Activated CD4-positive, alpha-beta memory T cell treated with anti-CD3 and anti-CD28 coated beads, Interleukin-2, amount 10 ng/mL, durations not matched to agents 7 days and 5 days (primary cell): ENCODE results near the gene MBD3L3. TPM values are rescaled to one million over a fixed set of nuclear protein-coding genes. Genes with fewer than 3 reads are reported as not detected.
A peak's percentile ranks its signal among the peaks of the same experiment; 100 is the strongest.
"Not testable (repeated sequence)": the region's sequence is repeated elsewhere in the genome, so short reads cannot be mapped to it uniquely, and the experiment has no call there.

Source experiments
- CTCF ChIA-PET: fragments of 350-600 bp; sonication (Branson Sonifier 250); formaldehyde crosslinking; loops from one replicate; lab custom pipeline; 2021; ENCODE audit warnings: antibody characterized with exemption, inconsistent platforms; lab: Charles Lee
- POLR2A ChIA-PET: fragments of 350-600 bp; sonication (Branson Sonifier 250); formaldehyde crosslinking; loops from one replicate; lab custom pipeline; 2021; ENCODE audit warnings: antibody characterized with exemption; lab: Charles Lee
- DNase-seq: peaks from one replicate; pipeline ENCODE4 v3.0.0-alpha.2; 2020
- H3K27ac Mint-ChIP-seq: one replicate; pipeline ENCODE4 v1.8.0; 2021; ENCODE audit warnings: mild to moderate bottlenecking, mixed read lengths
- H3K27me3 Mint-ChIP-seq: one replicate; pipeline ENCODE4 v1.8.0; 2021; ENCODE audit warnings: mixed read lengths
- H3K36me3 Mint-ChIP-seq: one replicate; pipeline ENCODE4 v1.8.0; 2021; ENCODE audit warnings: low read depth, mixed read lengths
- H3K4me1 Mint-ChIP-seq: one replicate; pipeline ENCODE4 v1.8.0; 2021; ENCODE audit warnings: mixed read lengths
- H3K4me3 Mint-ChIP-seq: one replicate; pipeline ENCODE4 v1.8.0; 2021; ENCODE audit warnings: mild to moderate bottlenecking, mixed read lengths
- H3K9me3 Mint-ChIP-seq: one replicate; pipeline ENCODE4 v1.8.0; 2021; ENCODE audit warnings: mixed read lengths
- total RNA-seq, 2 experiments: library from RNA; stranded (reverse); gene quantifications; one replicate each; pipeline ENCODE4 v1.2.3, GENCODE V29; 2021

MBD3L3 gene
- not detected for total RNA-seq

DNA sequence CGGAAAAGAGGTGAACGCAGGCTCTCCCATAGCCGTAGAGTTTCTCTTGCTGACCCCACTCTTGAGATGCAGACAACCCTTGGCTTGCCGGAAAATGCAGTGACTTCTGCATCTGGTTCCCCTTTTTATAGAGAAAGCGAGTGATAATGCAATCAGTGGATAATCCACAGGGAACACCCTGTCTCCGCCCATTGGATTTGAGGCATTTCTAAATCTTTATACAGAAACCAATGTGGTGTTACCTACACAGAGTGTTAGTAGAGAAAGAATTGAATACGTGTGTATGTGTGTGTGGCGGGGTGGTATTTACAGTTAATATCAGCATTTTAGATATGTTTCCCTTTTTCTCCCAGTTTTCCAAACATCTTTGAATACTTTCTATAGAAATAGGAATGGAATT is at the start of gene MBD3L3:
MBD3L3 (minus strand) TSS at position 101 of the 400 bp plus-strand sequence; CDS start at position 30, 71 bp downstream.
- DNase-seq, H3K9me3 Mint-ChIP-seq, H3K27ac Mint-ChIP-seq, CTCF ChIA-PET, H3K4me1 Mint-ChIP-seq, POLR2A ChIA-PET, H3K4me3 Mint-ChIP-seq, H3K27me3 Mint-ChIP-seq, H3K36me3 Mint-ChIP-seq: not testable (repeated sequence)

DNA sequence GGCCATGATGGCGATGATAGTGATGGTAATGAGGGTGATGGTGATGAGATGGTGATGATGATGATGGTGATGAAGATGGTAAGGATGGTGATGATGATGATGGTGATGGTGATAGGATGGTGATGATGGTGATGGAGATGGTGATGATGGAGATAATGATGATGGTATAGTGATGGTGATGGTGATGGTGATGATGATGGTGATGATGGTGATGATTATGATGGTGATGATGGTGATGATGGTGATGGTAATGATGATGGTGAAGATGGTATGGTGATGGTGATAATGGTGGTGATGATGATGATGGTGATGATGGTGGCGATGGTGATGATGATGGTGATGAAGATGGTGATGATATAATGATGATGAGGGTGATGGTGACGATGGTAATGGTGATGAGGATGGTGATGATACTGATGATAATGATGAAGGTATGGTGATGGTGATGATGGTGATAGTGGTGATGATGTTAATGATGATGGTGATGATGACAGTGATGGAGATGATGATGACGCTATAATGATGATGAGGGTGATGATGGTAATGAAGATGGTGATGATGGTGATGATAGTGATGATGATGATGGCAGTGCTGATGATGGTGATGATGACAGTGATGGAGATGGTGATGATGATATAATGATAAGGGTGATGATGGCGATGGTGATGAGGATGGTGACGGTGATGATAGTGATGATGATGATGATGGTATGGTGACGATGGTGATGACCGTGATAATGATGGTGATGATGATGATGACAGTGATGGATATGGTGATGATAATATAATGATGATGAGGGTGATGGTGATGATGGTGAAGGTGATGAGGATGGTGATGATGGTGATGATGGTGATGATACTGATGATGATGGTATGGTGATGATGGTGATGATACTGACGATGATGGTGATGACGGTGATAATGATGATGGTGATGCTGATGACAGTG is 48.5 kb upstream of the MBD3L3 start:
- POLR2A ChIA-PET: no interaction called here
- H3K27me3 Mint-ChIP-seq: no peaks in the 10 kb centered on the region
- H3K27ac Mint-ChIP-seq: no peak overlapping the region
- CTCF ChIA-PET: no interaction called here
- H3K9me3 Mint-ChIP-seq: no peaks in the 10 kb centered on the region
- H3K4me3 Mint-ChIP-seq: no peak overlapping the region
- DNase-seq: no peak
- H3K4me1 Mint-ChIP-seq: peaks cover 6% of the 10 kb centered on the region
- no peaks in the 10 kb centered on the region for H3K36me3 Mint-ChIP-seq

DNA sequence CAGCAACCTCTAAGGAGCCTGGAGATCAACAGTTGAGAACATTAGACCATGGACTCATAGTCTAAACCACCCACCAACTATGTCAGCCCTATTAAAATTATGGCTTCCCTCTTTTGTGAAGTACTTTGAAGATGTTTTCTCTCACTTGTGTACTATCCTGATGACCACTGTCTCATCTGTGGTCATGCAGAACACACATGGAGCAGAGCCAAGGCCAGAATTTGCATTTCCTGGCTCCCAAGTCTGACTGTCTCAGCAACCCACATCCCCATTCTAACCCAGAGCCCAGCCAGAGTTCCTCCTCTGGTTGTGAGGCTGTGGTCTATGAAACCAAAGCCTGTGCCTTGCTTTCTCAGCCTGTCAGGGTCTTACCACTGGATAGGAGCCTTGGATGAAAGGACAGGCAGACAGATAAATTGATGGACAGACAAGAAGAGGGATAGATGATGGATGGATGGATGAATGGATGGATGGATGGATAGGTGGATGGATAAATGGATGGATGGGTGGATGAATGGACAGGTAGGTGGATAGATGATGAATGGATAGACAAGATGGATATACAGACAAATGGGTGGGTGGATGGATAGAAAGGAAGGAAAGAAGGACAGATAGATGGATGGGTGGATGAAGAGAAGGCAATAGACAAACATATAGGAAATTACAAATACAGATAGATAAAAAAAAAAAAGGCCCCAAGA is 46.4 kb upstream of the MBD3L3 start:
- Mint-ChIP-seq H3K4me3 (no peak overlapping the region), H3K36me3 (no peaks in the 10 kb centered on the region), H3K27me3 (peaks cover 5% of the 10 kb centered on the region), H3K27ac (no peak overlapping the region), H3K9me3 (no peaks in the 10 kb centered on the region), H3K4me1 (peaks cover 15% of the 10 kb centered on the region)
- DNase-seq: no peak
- CTCF ChIA-PET: no interaction called here
- POLR2A ChIA-PET: no interaction called here

DNA sequence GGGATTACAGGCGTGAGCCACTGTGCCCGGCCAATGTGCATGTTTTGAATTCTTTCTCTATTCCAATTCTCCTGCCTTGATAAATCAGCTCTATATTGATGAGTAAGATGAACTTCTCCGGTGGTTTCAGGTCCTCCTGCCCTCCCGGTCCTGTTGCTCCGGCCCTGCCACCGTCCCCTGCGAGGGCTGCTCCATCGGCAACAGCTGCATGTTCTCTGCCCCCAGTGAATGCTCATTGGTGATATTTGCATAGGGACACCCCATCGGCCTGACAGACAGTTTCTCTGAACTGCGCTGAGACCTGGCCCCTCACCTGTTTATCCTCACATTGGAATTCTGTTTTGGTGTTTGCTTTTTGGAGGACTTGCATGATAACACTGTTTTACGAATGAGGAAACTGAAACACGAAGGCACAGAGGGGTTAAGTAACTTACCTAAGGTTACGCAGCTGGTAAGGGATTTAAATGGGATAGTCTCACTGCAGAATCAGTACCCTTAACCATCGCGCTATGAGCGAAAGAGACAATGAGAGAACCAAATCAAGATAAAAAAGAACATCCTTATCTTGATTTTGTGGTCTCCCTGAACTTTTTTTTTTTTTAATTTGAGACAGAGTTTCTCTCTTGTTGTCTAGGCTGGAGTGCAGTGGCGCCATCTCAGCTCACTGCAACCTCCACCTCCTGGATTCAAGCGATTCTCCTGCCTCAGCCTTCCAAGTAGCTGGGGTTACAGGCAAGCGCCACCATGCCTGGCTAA is 43.2 kb upstream of the MBD3L3 start:
- Mint-ChIP-seq H3K4me3 (peak overlapping the region; percentile 43), H3K4me1 (peaks cover 32% of the 10 kb centered on the region), H3K9me3 (peaks cover 12% of the 10 kb centered on the region), H3K27ac (no peak overlapping the region), H3K27me3 (peaks cover 8% of the 10 kb centered on the region), H3K36me3 (peaks cover 13% of the 10 kb centered on the region)
- POLR2A ChIA-PET: interaction anchor here (0.6 to 2.8 kb wide), 3 partner anchors 32 to 627 kb away, joined by 3 to 12 read pairs (median 4); partner anchors contain the start of gene ZNF557
- CTCF ChIA-PET: interaction anchor here (0.7 to 2.9 kb wide), 17 partner anchors 12 to 579 kb away, joined by 3 to 19 read pairs (median 3); partner anchors contain the start of genes ARHGEF18, MCOLN1, TRAPPC5 and ZNF557
- DNase-seq: no peak

DNA sequence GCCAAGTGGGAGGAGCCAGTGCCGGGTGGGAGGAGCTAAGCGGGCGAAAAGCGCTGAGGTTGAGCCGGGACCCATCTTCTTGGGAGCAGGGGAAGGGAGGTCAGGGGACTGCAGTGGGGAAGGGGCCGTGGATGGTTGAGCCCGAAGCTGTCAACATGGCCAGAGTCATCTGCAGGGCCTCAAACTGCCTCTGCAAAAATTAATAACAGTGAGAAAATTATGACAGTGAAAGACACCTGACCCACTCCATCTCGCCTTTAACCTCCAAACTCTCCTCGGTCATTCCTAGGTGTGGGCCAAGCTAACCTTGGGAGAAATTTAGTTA is 41.1 kb upstream of the MBD3L3 start:
- peaks cover 25% of the 10 kb centered on the region for H3K9me3 Mint-ChIP-seq
- peak overlapping the region; percentile 78 for H3K27ac Mint-ChIP-seq
- peaks cover 24% of the 10 kb centered on the region for H3K36me3 Mint-ChIP-seq
- H3K4me1 Mint-ChIP-seq: peaks cover 32% of the 10 kb centered on the region
- CTCF ChIA-PET: interaction anchor here (0.6 to 1.6 kb wide), 13 partner anchors 30 to 700 kb away, joined by 3 to 11 read pairs (median 4); partner anchors contain the start of genes PET100, TRAPPC5, XAB2 and ZNF557
- peaks cover 8% of the 10 kb centered on the region for H3K27me3 Mint-ChIP-seq
- POLR2A ChIA-PET: interaction anchor here (0.6 to 3.6 kb wide), 16 partner anchors 22 to 992 kb away, joined by 3 to 38 read pairs (median 3); partner anchors contain the start of genes ARHGEF18, INSR, PET100 and SNAPC2
- peak overlapping the region; percentile 80 for H3K4me3 Mint-ChIP-seq
- no peak for DNase-seq

DNA sequence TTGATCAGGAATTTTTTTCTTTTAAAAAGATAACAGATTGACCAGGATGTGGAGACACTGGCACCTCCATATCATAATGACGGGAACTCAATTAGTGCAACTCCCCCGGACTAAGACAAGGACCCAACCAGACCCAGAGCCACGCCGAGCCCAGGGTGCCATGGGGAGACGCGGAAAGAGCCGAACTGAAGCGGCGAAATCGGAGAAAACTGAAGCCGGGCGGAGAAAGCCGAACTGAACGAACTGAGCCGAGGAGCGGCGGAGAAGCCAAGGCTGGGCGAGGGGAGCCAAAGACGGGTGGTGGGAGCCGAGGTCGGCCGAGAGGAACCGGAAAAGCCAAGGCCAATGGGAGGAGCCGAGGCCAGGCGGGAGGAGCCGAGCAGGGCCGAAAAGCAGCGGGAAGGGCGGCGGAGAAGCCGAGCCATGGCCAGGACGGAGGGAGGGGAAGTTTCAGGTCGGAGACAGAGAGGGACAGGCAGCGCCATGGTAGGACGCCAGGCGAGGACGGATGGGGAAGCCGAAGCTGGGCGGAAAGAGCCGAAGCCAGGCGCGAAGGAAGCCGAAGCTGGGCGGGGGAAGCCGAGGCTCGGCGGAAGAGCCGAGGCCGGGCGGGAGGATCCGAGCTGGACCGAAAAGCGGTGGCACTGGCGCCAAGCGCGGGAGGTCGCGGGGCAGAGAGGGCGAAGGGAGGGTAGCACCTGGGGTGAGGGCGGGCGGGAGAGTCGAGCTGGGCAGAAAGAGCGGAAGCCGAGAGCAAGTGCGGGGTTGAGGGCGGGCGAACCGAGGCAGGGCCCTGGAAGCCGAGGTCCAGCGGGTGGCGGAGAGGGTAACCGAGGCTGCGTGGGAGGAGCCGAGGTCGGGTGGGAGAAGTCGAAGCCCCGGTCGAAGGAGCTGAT is 40.5 kb upstream of the MBD3L3 start:
- Mint-ChIP-seq H3K9me3 (peaks cover 25% of the 10 kb centered on the region), H3K4me3 (peak overlapping the region; percentile 80), H3K36me3 (peaks cover 24% of the 10 kb centered on the region), H3K27me3 (peaks cover 8% of the 10 kb centered on the region), H3K4me1 (peaks cover 32% of the 10 kb centered on the region), H3K27ac (peak overlapping the region; percentile 78)
- peak; percentile 84 for DNase-seq
- POLR2A ChIA-PET: interaction anchor here (0.6 to 3.6 kb wide), 16 partner anchors 21 to 991 kb away, joined by 3 to 38 read pairs (median 3); partner anchors contain the start of genes ARHGEF18, INSR, PET100 and SNAPC2
- CTCF ChIA-PET: interaction anchor here (0.6 to 1.6 kb wide), 14 partner anchors 28 to 701 kb away, joined by 3 to 11 read pairs (median 4); partner anchors contain the start of genes PET100, TRAPPC5, XAB2 and ZNF557

DNA sequence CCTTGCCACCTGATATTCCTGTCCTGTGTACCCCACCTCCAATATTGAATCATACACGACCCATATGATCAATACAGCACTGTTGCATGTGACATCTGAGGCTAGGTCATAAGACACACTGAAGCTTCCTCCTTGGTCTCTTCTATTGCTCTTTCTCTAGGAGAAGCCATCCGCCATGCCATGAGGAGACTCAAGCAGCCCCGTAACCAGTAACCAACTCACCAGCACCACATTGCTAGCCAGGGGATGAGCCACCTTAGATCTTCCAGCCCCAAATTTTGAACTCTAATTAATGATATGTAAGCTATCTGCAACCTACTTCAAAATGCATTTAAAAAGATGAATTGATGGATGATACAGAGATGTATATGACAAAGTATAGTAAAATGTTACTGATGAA is 39.6 kb upstream of the MBD3L3 start:
- H3K4me3 Mint-ChIP-seq: peak overlapping the region; percentile 80
- peaks cover 32% of the 10 kb centered on the region for H3K4me1 Mint-ChIP-seq
- ChIA-PET CTCF (interaction anchor here (1.0 kb wide), 1 partner anchor 27 kb away, joined by 3 read pairs; no protein-coding TSS in a partner anchor), POLR2A (interaction anchor here (3.6 kb wide), 1 partner anchor 29 kb away, joined by 38 read pairs; the partner anchor contains the start of gene ZNF557)
- DNase-seq: no peak
- H3K27me3 Mint-ChIP-seq: peaks cover 8% of the 10 kb centered on the region
- peaks cover 28% of the 10 kb centered on the region for H3K9me3 Mint-ChIP-seq
- H3K36me3 Mint-ChIP-seq: peaks cover 28% of the 10 kb centered on the region
- peak overlapping the region; percentile 78 for H3K27ac Mint-ChIP-seq

DNA sequence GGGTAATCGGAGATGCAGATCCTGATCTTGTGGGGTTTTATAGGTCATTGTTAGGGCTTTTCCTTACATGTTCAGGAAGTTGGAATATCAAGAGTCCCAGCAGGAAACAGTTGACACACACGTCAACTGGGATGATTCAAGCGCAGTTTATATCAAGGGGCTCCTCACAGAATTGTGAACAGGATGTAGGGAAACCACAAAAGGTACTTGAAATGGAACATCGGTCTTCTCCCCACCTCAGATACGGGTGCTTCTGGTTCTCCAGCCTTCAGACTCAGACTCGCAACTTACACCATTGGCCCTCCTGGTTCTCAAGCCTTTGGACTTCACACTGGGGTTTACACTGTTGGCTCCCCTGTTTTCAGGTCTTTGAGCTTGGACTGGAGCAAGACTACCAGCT is 30.5 kb upstream of the MBD3L3 start:
- POLR2A ChIA-PET: no interaction called here
- Mint-ChIP-seq H3K36me3 (peaks cover 46% of the 10 kb centered on the region), H3K4me1 (no peaks in the 10 kb centered on the region), H3K4me3 (no peak overlapping the region), H3K27ac (no peak overlapping the region), H3K9me3 (peaks cover 57% of the 10 kb centered on the region), H3K27me3 (no peaks in the 10 kb centered on the region)
- CTCF ChIA-PET: no interaction called here
- no peak for DNase-seq

DNA sequence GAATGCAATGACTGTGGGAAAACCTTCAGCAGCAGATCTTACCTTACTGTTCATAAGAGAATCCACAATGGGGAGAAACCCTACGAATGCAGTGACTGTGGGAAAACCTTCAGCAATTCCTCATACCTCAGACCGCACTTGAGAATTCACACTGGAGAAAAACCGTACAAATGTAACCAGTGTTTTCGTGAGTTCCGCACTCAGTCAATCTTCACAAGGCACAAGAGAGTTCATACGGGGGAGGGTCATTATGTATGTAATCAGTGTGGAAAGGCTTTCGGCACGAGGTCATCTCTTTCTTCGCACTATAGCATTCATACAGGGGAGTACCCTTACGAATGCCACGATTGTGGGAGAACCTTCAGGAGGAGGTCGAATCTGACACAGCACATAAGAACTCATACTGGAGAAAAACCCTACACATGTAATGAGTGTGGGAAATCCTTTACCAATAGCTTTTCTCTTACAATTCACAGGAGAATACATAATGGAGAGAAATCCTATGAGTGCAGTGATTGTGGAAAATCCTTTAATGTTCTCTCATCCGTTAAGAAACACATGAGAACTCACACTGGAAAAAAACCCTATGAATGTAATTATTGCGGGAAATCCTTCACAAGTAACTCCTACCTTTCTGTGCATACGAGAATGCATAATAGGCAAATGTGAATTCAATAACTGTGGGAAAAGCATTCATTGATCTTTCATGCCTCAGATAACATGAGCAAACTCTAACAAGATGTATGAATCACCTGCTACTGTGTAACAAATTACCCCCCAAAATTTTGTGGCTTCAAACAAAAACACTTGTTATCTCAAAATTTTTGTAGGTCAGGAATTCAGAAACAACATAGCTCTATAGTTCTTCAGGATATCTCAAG is 24.8 kb upstream of the MBD3L3 start:
- Mint-ChIP-seq H3K36me3 (peaks cover 81% of the 10 kb centered on the region), H3K4me3 (no peak overlapping the region), H3K27me3 (no peaks in the 10 kb centered on the region), H3K27ac (peak overlapping the region; percentile 40), H3K4me1 (no peaks in the 10 kb centered on the region), H3K9me3 (peaks cover 60% of the 10 kb centered on the region)
- ChIA-PET POLR2A (interaction anchor here (1.2 kb wide), 1 partner anchor 14 kb away, joined by 3 read pairs; the partner anchor contains the start of gene ZNF557), CTCF (no interaction called here)
- DNase-seq: no peak

DNA sequence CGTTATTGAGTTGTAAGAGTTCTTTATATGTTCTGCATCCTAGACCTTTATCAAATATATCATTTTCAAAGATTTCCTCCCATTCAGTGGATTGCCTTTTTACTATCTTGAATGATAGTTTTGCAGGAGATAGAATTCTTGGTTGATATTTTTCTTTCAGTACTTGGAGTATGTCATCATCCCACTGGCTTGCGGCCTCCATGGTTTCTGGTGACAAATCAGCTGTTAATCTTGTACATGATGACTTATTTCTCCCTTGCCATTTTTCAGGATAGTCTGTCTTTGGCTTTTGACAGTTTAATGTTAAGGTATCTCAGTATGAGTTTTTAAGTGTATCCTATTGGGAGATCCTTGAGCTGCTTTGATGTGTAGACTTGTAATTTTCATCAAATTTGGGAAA is 19.5 kb upstream of the MBD3L3 start:
- H3K4me3 Mint-ChIP-seq: no peak overlapping the region
- POLR2A ChIA-PET: interaction anchor here (0.6 to 0.9 kb wide), 2 partner anchors 8 to 21 kb away, joined by 3 read pairs; partner anchors contain the start of gene ZNF557
- CTCF ChIA-PET: interaction anchor here (0.7 kb wide), 1 partner anchor 267 kb away, joined by 4 read pairs; no protein-coding TSS in a partner anchor

More for the DNA sequence above, 19.5 kb upstream of the MBD3L3 start:
- no peaks in the 10 kb centered on the region for H3K27me3 Mint-ChIP-seq
- DNase-seq: no peak
- H3K36me3 Mint-ChIP-seq: peaks cover 95% of the 10 kb centered on the region
- H3K27ac Mint-ChIP-seq: no peak overlapping the region
- no peaks in the 10 kb centered on the region for H3K4me1 Mint-ChIP-seq
- H3K9me3 Mint-ChIP-seq: peaks cover 45% of the 10 kb centered on the region
